Motor neuron (in vitro differentiated cells): Measurements from ENCODE around the gene TGFBR3. TPM values are rescaled to one million over a fixed set of nuclear protein-coding genes. Genes with fewer than 3 reads are reported as not detected.

Experiments used
- ATAC-seq, 8 experiments: fragments of 200-7000 bp; cut with Tn5 transposase; replicated peaks in 6 of 8; 2 replicates each; pipeline ENCODE4 v1.8.0; 2021; ENCODE audit warnings: mild to moderate bottlenecking in 8 of 8, moderate library complexity in 8 of 8
- H3K27ac ChIP-seq, 2 donors: fragments of 250-450 bp; sonication (Bioruptor Pico); 2 replicates each; pipeline ENCODE4 v1.9.0; 2021; ENCODE audit warnings: antibody characterized with exemption in 2 of 2, mild to moderate bottlenecking in 2 of 2, moderate library complexity in 1 of 2
- H3K4me1 ChIP-seq, 2 donors: fragments of 250-450 bp; sonication (Bioruptor Pico); replicated peaks in 1 of 2; 2 replicates each; pipeline ENCODE4 v1.6.1; 2021; ENCODE audit warnings: antibody characterized with exemption in 2 of 2, mild to moderate bottlenecking in 2 of 2, moderate library complexity in 1 of 2
- H3K4me3 ChIP-seq, 5 donors: fragments of 250-450 bp; sonication (Bioruptor Pico); 2 replicates each; pipeline ENCODE4 v1.9.0; 2021; ENCODE audit warnings: antibody characterized with exemption in 5 of 5, mild to moderate bottlenecking in 5 of 5, moderate library complexity in 4 of 5
- WGBS, 10 experiments: fragments of 450-650 bp; shearing (Covaris generic); methylation state at CpG; one replicate each; pipeline ENCODE4 v1.0.0; 2022; 5-methylcytosine and 5-hydroxymethylcytosine counted together
- in situ Hi-C, 9 experiments: fragments of 400-800 bp; cut with MboI; loops; one replicate each; pipeline ENCODE4 v1.15.0; 2021; ENCODE audit warnings: low sequenced_read_pairs in 9 of 9, low pct_unique_long_range_greater_than_20kb in 2 of 9; ENCODE audit not compliant: unreplicated experiment in 9 of 9
- total RNA-seq, 8 experiments: library from RNA; unstranded; fragments of 300-600 nt; gene quantifications; 2 replicates each; pipeline versions ENCODE4 v1.2.3 to v1.2.4, GENCODE V29; 2022

The TGFBR3 gene
- total RNA-seq, 8 experiments from 2014 or later = 3.5 to 57.8 (median 9.0) TPM

DNA sequence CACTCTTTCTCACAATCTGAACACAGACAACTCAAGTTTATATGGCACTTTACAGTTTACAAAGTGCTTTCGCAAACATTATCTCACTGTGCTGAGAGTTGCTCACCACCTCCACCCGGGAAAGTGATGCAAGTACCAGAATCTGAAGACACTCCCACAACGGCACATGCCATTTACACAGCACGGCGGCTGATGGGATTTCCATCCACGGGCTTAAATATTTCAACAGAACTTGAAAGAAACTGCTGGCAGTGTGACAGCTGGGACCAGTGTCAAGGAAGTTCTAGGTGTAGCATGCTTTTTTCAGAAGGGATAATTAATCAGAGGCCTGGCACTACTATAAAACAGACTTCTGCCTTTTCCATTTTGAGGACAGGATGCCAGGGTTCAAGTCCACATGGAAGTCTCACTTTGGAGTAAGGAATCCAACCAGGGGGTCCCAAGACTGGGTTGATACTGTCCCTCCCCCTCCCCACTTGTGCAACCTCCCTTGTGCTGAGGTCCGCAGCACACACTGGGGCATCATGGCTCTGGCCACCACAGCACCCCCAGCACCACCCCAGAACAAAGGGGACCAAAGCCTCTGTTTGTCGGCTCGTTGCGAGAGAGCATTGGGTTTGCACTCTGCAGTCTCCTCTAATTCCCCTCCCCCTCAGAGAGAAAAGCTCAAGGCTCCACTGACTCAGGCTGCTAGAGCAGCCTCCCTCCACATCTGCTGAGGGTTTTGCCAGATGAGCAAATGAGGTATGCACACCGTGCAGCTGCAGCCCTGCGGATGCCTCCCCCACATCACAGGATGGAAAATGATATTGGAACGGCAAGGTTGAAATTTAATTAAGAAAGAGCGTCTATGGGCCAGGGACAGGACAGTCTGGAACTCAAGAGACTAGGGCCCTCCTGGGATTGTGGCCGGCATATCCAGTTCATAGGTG lies 154.9 kb downstream of the TGFBR3 start:
- 60 to 100% (median 81%) methylated on average over 1 to 15 of the region's 15 CpGs for WGBS, 10 experiments
- Histone ChIP-seq H3K4me1 (peaks cover 6 to 10% of the 10 kb centered on the region in 2 donors), H3K27ac (no peak overlapping the region), H3K4me3 (no peak overlapping the region)
- in situ Hi-C loops = no loop called here
- peak in 4 of 8 experiments; percentile 22 to 49 (median 41) for ATAC-seq

GRCh38 chr1:91729621-91730358 lies 156.2 kb downstream of the TGFBR3 start:
- in situ Hi-C loops = no loop called here
- peaks cover 6 to 11% of the 10 kb centered on the region in 2 donors for H3K4me1 ChIP-seq
- no peak overlapping the region for H3K4me3 ChIP-seq
- ATAC-seq = no peak
- no peak overlapping the region for H3K27ac ChIP-seq
- 86 to 100% (median 97%) methylated on average over 1 to 10 of the region's 11 CpGs; no CpG with 5 or more reads in 1 of the 10 experiments for WGBS, 10 experiments

GRCh38 chr1:91727763-91728162 lies 158.2 kb downstream of the TGFBR3 start:
- Histone ChIP-seq H3K4me1 (peaks cover 6 to 11% of the 10 kb centered on the region in 2 donors), H3K27ac (no peak overlapping the region), H3K4me3 (no peak overlapping the region)
- in situ Hi-C loops = no loop called here
- 0 to 100% (median 60%) methylated on average over 1 to 2 of the region's 2 CpGs; no CpG with 5 or more reads in 2 of the 10 experiments for WGBS, 10 experiments
- no peak for ATAC-seq

DNA sequence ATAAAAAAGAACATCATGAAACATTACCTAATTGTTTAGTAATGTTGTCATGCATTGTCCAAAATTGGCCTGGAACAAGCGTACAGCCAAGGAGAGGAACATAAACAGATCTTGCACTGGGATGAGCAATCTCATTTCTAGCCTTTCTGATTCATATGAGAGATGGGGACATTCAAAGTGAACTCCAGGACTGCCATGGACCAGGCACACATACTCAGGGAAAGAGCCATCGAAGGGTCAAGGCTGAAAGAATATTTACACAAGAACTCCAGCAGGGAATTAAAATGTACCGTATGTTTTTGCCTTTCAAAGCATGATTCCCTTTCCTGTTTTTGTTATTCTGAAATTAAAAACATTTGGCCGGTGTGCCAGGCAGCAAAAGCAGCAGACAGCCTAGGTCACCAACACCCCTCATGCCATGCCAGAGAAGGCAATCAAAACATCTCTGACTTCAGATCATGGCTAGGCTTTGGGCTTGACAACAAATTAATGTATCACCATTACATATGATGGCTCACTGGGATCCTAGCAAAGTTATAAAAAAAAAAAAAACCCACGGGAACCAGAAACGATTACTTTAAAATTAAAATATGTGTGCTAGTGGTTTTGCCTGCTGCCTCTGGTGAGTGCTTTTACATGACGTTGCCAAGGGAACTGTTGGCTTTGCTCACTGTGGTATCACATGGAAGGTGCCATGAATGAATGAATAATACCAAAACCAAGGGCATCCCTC lies 159.8 kb downstream of the TGFBR3 start:
- Histone ChIP-seq H3K4me3 (no peak overlapping the region), H3K4me1 (peaks cover 1 to 8% of the 10 kb centered on the region in 2 donors), H3K27ac (no peak overlapping the region)
- in situ Hi-C loops = no loop called here
- peak in 5 of 8 experiments; percentile 45 to 73 (median 67) for ATAC-seq
- WGBS, 10 experiments = 0 to 92% (median 76%) methylated on average over 3 to 7 of the region's 7 CpGs

DNA sequence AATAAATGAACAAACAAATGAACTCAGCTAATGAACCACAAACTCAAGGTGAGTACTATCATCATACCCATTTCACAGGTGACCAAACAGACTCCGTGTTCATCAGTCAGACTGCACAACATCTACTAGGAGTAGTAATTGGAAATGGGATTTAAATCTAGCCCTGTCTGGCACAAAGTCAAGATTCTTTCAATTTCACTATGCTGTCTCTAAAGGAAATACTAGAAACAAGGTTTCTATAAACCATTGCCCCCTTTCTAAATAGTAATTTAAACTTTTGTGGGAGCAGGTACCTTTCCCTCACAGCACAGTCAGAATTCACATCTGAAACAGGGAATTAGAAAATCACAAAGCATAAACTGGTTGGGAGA lies 160.3 kb downstream of the TGFBR3 start:
- Histone ChIP-seq H3K27ac (no peak overlapping the region), H3K4me1 (peaks cover 0 to 5% of the 10 kb centered on the region in 2 donors), H3K4me3 (no peak overlapping the region)
- WGBS, 10 experiments = 60 to 100% (median 78%) methylated on average over 1 of the region's 1 CpG; no CpG with 5 or more reads in 7 of the 10 experiments
- in situ Hi-C loops = no loop called here
- no peak for ATAC-seq

- ATAC-seq = no peak
- in situ Hi-C loops = loop anchor here in 1 of 9 experiments (25.0 kb wide), 1 partner anchor 163 kb away; the partner anchor contains the start of gene TGFBR3
- no peak overlapping the region for H3K27ac ChIP-seq
- H3K4me3 ChIP-seq = no peak overlapping the region
- peaks cover 0 to 5% of the 10 kb centered on the region in 2 donors for H3K4me1 ChIP-seq
- WGBS, 10 experiments = 100% methylated on average over 1 to 2 of the region's 2 CpGs; no CpG with 5 or more reads in 3 of the 10 experiments
Measured at GRCh38 chr1:91724644-91725043, 161.3 kb downstream of the TGFBR3 start.

GRCh38 chr1:91724231-91724630 lies 161.7 kb downstream of the TGFBR3 start:
- in situ Hi-C loops = loop anchor here in 1 of 9 experiments (25.0 kb wide), 1 partner anchor 163 kb away; the partner anchor contains the start of gene TGFBR3
- no peak overlapping the region for H3K4me3 ChIP-seq
- peaks cover 0 to 5% of the 10 kb centered on the region in 2 donors for H3K4me1 ChIP-seq
- H3K27ac ChIP-seq = no peak overlapping the region
- 57 to 100% (median 100%) methylated on average over 1 of the region's 1 CpG; no CpG with 5 or more reads in 5 of the 10 experiments for WGBS, 10 experiments
- no peak for ATAC-seq

GRCh38 chr1:91720044-91720443 lies 165.9 kb downstream of the TGFBR3 start:
- Histone ChIP-seq H3K4me1 (no peaks in the 10 kb centered on the region), H3K27ac (no peak overlapping the region), H3K4me3 (no peak overlapping the region)
- WGBS, 10 experiments = 74 to 100% (median 97%) methylated on average over 1 to 5 of the region's 5 CpGs; no CpG with 5 or more reads in 2 of the 10 experiments
- no peak for ATAC-seq
- in situ Hi-C loops = loop anchor here in 1 of 9 experiments (25.0 kb wide), 1 partner anchor 167 kb away; the partner anchor contains the start of gene TGFBR3

GRCh38 chr1:91718877-91719276 lies 167.1 kb downstream of the TGFBR3 start:
- Histone ChIP-seq H3K4me3 (no peak overlapping the region), H3K27ac (no peak overlapping the region), H3K4me1 (no peaks in the 10 kb centered on the region)
- in situ Hi-C loops = loop anchor here in 1 of 9 experiments (25.0 kb wide), 1 partner anchor 168 kb away; the partner anchor contains the start of gene TGFBR3
- WGBS, 10 experiments = 80 to 100% (median 99%) methylated on average over 1 to 5 of the region's 5 CpGs; no CpG with 5 or more reads in 2 of the 10 experiments
- ATAC-seq = no peak

GRCh38 chr1:91718368-91718767 lies 167.6 kb downstream of the TGFBR3 start:
- Histone ChIP-seq H3K4me1 (peaks cover 3 to 4% of the 10 kb centered on the region in 2 donors), H3K4me3 (no peak overlapping the region), H3K27ac (no peak overlapping the region)
- in situ Hi-C loops = loop anchor here in 1 of 9 experiments (25.0 kb wide), 1 partner anchor 169 kb away; the partner anchor contains the start of gene TGFBR3
- ATAC-seq = no peak
- WGBS, 10 experiments = 75 to 100% (median 100%) methylated on average over 1 to 2 of the region's 2 CpGs; no CpG with 5 or more reads in 4 of the 10 experiments

- no peak overlapping the region for H3K27ac ChIP-seq
- H3K4me3 ChIP-seq = no peak overlapping the region
- 33 to 100% (median 92%) methylated on average over 1 to 2 of the region's 2 CpGs for WGBS, 10 experiments
- in situ Hi-C loops = loop anchor here in 1 of 9 experiments (25.0 kb wide), 1 partner anchor 169 kb away; the partner anchor contains the start of gene TGFBR3
- no peak for ATAC-seq
- peaks cover 5 to 8% of the 10 kb centered on the region in 2 donors for H3K4me1 ChIP-seq
Measured at GRCh38 chr1:91717839-91718238, 168.1 kb downstream of the TGFBR3 start.

DNA sequence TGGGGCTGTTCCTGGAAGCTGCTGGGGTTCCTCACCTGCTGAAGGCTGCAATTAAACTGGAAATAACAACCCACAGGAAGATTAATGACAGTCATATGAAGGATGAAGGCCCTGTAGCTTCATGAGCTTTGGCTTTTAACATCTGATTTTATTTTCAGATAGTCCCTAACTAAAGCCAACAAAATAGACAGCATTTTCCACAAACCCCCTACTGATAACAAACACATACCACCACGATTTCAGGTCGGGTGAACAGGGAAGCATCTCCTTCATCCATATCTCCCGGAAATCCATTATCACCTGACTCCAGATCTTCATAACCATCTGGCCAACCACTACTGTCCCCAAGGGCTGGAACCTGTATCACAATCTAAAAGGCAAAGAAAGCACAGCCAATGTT lies 169.6 kb downstream of the TGFBR3 start:
- Histone ChIP-seq H3K4me3 (no peak overlapping the region), H3K27ac (no peak overlapping the region), H3K4me1 (peaks cover 5 to 9% of the 10 kb centered on the region in 2 donors)
- 60 to 100% (median 91%) methylated on average over 1 to 3 of the region's 3 CpGs for WGBS, 10 experiments
- in situ Hi-C loops = loop anchor here in 1 of 9 experiments (25.0 kb wide), 1 partner anchor 171 kb away; the partner anchor contains the start of gene TGFBR3
- ATAC-seq = no peak
